HCT116 (cell line): ENCODE data around the gene CD93. TPM values are rescaled to one million over a fixed set of nuclear protein-coding genes. Genes with fewer than 3 reads are reported as not detected.
A peak's percentile ranks its signal among the peaks of the same experiment; 100 is the strongest.

ENCODE experiments used
- ATAC-seq: fragments of 200-7000 bp; cut with Tn5 transposase; 2 replicates; pipeline ENCODE4 v1.9.1; 2020; ENCODE audit warnings: mild to moderate bottlenecking, moderate library complexity
- BruUV-seq: library from RNA; stranded (reverse); fragments of 400-500 nt; replicated peaks from 2 replicates; lab custom pipeline; 2021; lab: Mats Ljungman, UMichigan
- CTCF ChIA-PET: fragments of 300-600 bp; sonication (Branson Sonifier 250); formaldehyde crosslinking; loops from one replicate; lab custom pipeline; 2021; ENCODE audit warnings: antibody characterized with exemption; lab: Charles Lee
- POLR2A ChIA-PET: fragments of 300-600, 350-600 bp; sonication (Branson Sonifier 250); formaldehyde crosslinking; loops from one replicate; lab custom pipeline; 2021; ENCODE audit warnings: antibody characterized with exemption; lab: Charles Lee
- RAD21 ChIA-PET, 2 experiments: fragments of 300-600 bp; sonication (Branson Sonifier 250); formaldehyde crosslinking; loops; one replicate each; lab custom pipeline; 2023; ENCODE audit warnings: low total read pairs in 2 of 2; ENCODE audit not compliant: uncharacterized antibody in 2 of 2, unreplicated experiment in 2 of 2, low non-redundant PET in 1 of 2; lab: Charles Lee
- DNase-seq: peaks from one replicate; pipeline ENCODE4 v3.0.0-alpha.2; 2010; ENCODE audit warnings: low read depth, low spot score
- H2AFZ ChIP-seq: fragments of 200-600 bp; shearing (Covaris generic), sonication (generic); 2 replicates; pipeline ENCODE4 v1.6.1; 2017; ENCODE audit warnings: low read depth, mixed run types, mixed read lengths, antibody characterized with exemption, low read length; ENCODE audit not compliant: poor library complexity, severe bottlenecking
- H3K27ac ChIP-seq: 2 replicates; pipeline ENCODE4 v1.5.1; 2012; ENCODE audit warnings: low read depth, low read length
- H3K27me3 ChIP-seq: fragments of 200-600 bp; sonication (generic); 2 replicates; pipeline ENCODE4 v1.6.1; 2016; ENCODE audit warnings: mixed run types, low read length, mixed read lengths; ENCODE audit not compliant: insufficient read depth
- H3K36me3 ChIP-seq, 2 experiments: fragments of 200-500 bp in 1 of 2; fragments of 200-600 bp in 1 of 2; sonication (Bioruptor generic) in 1 of 2; sonication (generic) in 1 of 2; 2 replicates each; pipeline versions ENCODE4 v1.5.1 to v1.6.1; 2014 to 2016; ENCODE audit warnings: low read length in 2 of 2, inconsistent platforms in 1 of 2, mixed read lengths in 1 of 2, mixed run types in 1 of 2; ENCODE audit not compliant: insufficient read depth in 2 of 2, control insufficient read depth in 1 of 2
- H3K4me1 ChIP-seq, 2 experiments: fragments of 200-600 bp in 1 of 2; sonication (generic) in 1 of 2; 2 replicates each; pipeline versions ENCODE4 v1.5.1 to v1.6.1; 2012 to 2017; ENCODE audit warnings: low read length in 2 of 2, inconsistent platforms in 1 of 2, mild to moderate bottlenecking in 1 of 2, mixed read lengths in 1 of 2, mixed run types in 1 of 2, moderate library complexity in 1 of 2; ENCODE audit not compliant: insufficient read depth in 2 of 2, control insufficient read depth in 1 of 2
- H3K4me2 ChIP-seq: fragments of 200-600 bp; sonication (generic); 2 replicates; pipeline ENCODE4 v1.6.1; 2017; ENCODE audit warnings: mixed run types, low read length, mixed read lengths
- H3K4me3 ChIP-seq, 2 experiments: fragments of 200-600 bp in 1 of 2; sonication (generic) in 1 of 2; replicated peaks in 1 of 2; 2 replicates each; pipeline ENCODE4 v1.5.1; 2011 to 2016; ENCODE audit warnings: low read length in 2 of 2, control low read depth in 1 of 2, low read depth in 1 of 2, mild to moderate bottlenecking in 1 of 2, mixed read lengths in 1 of 2, mixed run types in 1 of 2
- H3K79me2 ChIP-seq: fragments of 200-600 bp; sonication (generic); 2 replicates; pipeline ENCODE4 v1.6.1; 2017; ENCODE audit warnings: mild to moderate bottlenecking, mixed run types, low read length, moderate library complexity, mixed read lengths; ENCODE audit not compliant: insufficient read depth
- H3K9ac ChIP-seq: fragments of 200-600 bp; sonication (generic); 2 replicates; pipeline ENCODE4 v1.6.1; 2016; ENCODE audit warnings: low read length, mixed read lengths
- H3K9me2 ChIP-seq: fragments of 200-600 bp; sonication (generic), shearing (Covaris generic); 2 replicates; pipeline ENCODE4 v1.6.1; 2017; ENCODE audit warnings: mixed run types, mild to moderate bottlenecking, moderate library complexity; ENCODE audit not compliant: insufficient read depth
- H3K9me3 ChIP-seq, 2 experiments: fragments of 200-500 bp in 1 of 2; fragments of 200-600 bp in 1 of 2; sonication (Bioruptor generic) in 1 of 2; sonication (generic) in 1 of 2; 2 replicates each; pipeline ENCODE4 v1.6.1; 2014 to 2017; ENCODE audit warnings: low read length in 2 of 2, mixed read lengths in 2 of 2, inconsistent platforms in 1 of 2, low read depth in 1 of 2, mild to moderate bottlenecking in 1 of 2, mixed run types in 1 of 2, moderate library complexity in 1 of 2; ENCODE audit not compliant: control insufficient read depth in 1 of 2, insufficient read depth in 1 of 2
- H4K20me1 ChIP-seq: fragments of 200-600 bp; sonication (generic), shearing (Covaris generic); 2 replicates; pipeline ENCODE4 v1.6.1; 2017; ENCODE audit warnings: mixed run types, mild to moderate bottlenecking, moderate library complexity; ENCODE audit not compliant: insufficient read depth
- CEBPB ChIP-seq: IDR thresholded peaks from 2 replicates; pipeline ENCODE4 v1.6.1; 2012; ENCODE audit warnings: low read depth
- CTCF ChIP-seq, 3 experiments: fragments of 200-600 bp in 1 of 3; sonication (generic) in 1 of 3; IDR thresholded peaks in 2 of 3; conservative IDR thresholded peaks in 1 of 3; 2 replicates each; pipeline ENCODE4 v1.5.1; 2012 to 2017; ENCODE audit warnings: low read depth in 2 of 3, low read length in 2 of 3, antibody characterized with exemption in 1 of 3, borderline replicate concordance in 1 of 3, control low read depth in 1 of 3, mild to moderate bottlenecking in 1 of 3, mixed read lengths in 1 of 3, mixed run types in 1 of 3, moderate library complexity in 1 of 3; ENCODE audit not compliant: insufficient read depth in 1 of 3
- EGR1 ChIP-seq: IDR thresholded peaks from 2 replicates; pipeline ENCODE4 v1.6.1; 2012; ENCODE audit warnings: low read depth
- ELF1 ChIP-seq: IDR thresholded peaks from 2 replicates; pipeline ENCODE4 v1.6.1; 2012; ENCODE audit warnings: low read depth, borderline replicate concordance
- FOSL1 ChIP-seq: IDR thresholded peaks from 2 replicates; pipeline ENCODE4 v1.6.1; 2012; ENCODE audit warnings: low read depth
- JUND ChIP-seq: IDR thresholded peaks from 2 replicates; pipeline ENCODE4 v1.6.1; 2012
- MAX ChIP-seq: IDR thresholded peaks from 2 replicates; pipeline ENCODE4 v1.6.1; 2012
- POLR2A ChIP-seq: IDR thresholded peaks from 2 replicates; pipeline ENCODE4 v1.7.0; 2011; ENCODE audit warnings: borderline replicate concordance; ENCODE audit not compliant: insufficient read depth, insufficient read length; ENCODE audit errors: extremely low read depth
- REST ChIP-seq: IDR thresholded peaks from 2 replicates; pipeline ENCODE4 v1.6.1; 2012; ENCODE audit warnings: low read depth
- SIN3A ChIP-seq: IDR thresholded peaks from 2 replicates; pipeline ENCODE4 v1.6.1; 2012; ENCODE audit warnings: low read depth
- SP1 ChIP-seq: IDR thresholded peaks from 2 replicates; pipeline ENCODE4 v1.6.1; 2012; ENCODE audit warnings: low read depth
- SRF ChIP-seq: IDR thresholded peaks from 2 replicates; pipeline ENCODE4 v1.6.1; 2012; ENCODE audit warnings: low read depth
- YY1 ChIP-seq: IDR thresholded peaks from 2 replicates; pipeline ENCODE4 v1.6.1; 2011; ENCODE audit warnings: low read length, low read depth, moderate library complexity, mild to moderate bottlenecking; ENCODE audit not compliant: insufficient replicate concordance; ENCODE audit errors: extremely low read depth
- ZNF274 ChIP-seq: fragments of 200-500 bp; sonication (Bioruptor generic); IDR thresholded peaks from 2 replicates; pipeline ENCODE4 v1.6.1; 2014; ENCODE audit warnings: mild to moderate bottlenecking, low read depth, low read length, inconsistent platforms
- intact Hi-C: fragments of 100-400 bp; cut with micrococcal nuclease; formaldehyde crosslinking; loops from 2 replicates; pipeline ENCODE4 v1.10.0; 2022
- total RNA-seq: library from RNA; stranded (reverse); gene quantifications from one replicate; pipeline ENCODE4 v1.2.1, GENCODE V29; 2021; ENCODE audit not compliant: unreplicated experiment

CD93 gene
- total RNA-seq, 1 experiment from 2014 or later, result 0.07 TPM

- ChIA-PET RAD21 (no interaction called here), CTCF (interaction anchor here (1.0 kb wide), 1 partner anchor 143 kb away, joined by 3 read pairs; no protein-coding TSS in a partner anchor), POLR2A (no interaction called here)
- peaks cover 27% of the 10 kb centered on the region for H3K27me3 ChIP-seq
- BruUV-seq, result no TSS peak
- no peak overlapping the region for H3K4me2 ChIP-seq
- TF ChIP-seq EGR1 (no peak), REST (no peak), FOSL1 (no peak), POLR2A (no peak)
- no peaks in the 10 kb centered on the region for H3K9me3 ChIP-seq
- intact Hi-C loops, result no loop called here
- H3K27ac ChIP-seq, result no peak overlapping the region
- H3K9ac ChIP-seq, result no peak overlapping the region
- H4K20me1 ChIP-seq, result no peaks in the 10 kb centered on the region
- H3K9me2 ChIP-seq, result no peaks in the 10 kb centered on the region
- no peaks in the 10 kb centered on the region for H3K79me2 ChIP-seq
- H3K36me3 ChIP-seq, result no peaks in the 10 kb centered on the region
- H3K4me3 ChIP-seq, result no peak overlapping the region
- H2AFZ ChIP-seq, result no peak overlapping the region
- peaks cover 0 to 10% of the 10 kb centered on the region in 2 experiments; a peak in 3 of 4 replicates for H3K4me1 ChIP-seq
- no peak for DNase-seq
- no peak for ATAC-seq
These were observed 6.2 kb upstream of the CD93 start for GRCh38 chr20:23092384-23092756.

- Histone ChIP-seq H3K4me2 (no peak overlapping the region), H3K4me3 (no peak overlapping the region), H3K36me3 (no peaks in the 10 kb centered on the region), H3K9ac (no peak overlapping the region), H3K9me3 (no peaks in the 10 kb centered on the region), H3K4me1 (peaks cover 0 to 10% of the 10 kb centered on the region in 2 experiments; a peak in 3 of 4 replicates), H3K27ac (no peak overlapping the region), H3K79me2 (no peaks in the 10 kb centered on the region), H2AFZ (no peak overlapping the region), H3K9me2 (no peaks in the 10 kb centered on the region), H4K20me1 (no peaks in the 10 kb centered on the region), H3K27me3 (peaks cover 27% of the 10 kb centered on the region)
- ChIA-PET CTCF (interaction anchor here (1.0 kb wide), 1 partner anchor 143 kb away, joined by 3 read pairs; no protein-coding TSS in a partner anchor), POLR2A (no interaction called here), RAD21 (no interaction called here)
- no peak for DNase-seq
- intact Hi-C loops, result no loop called here
- BruUV-seq, result no TSS peak
- ATAC-seq, result 0 out of 2 replicates have a peak, but pooled peaks have one; percentile 22
- TF ChIP-seq MAX, result no peak
- TF ChIP-seq JUND, result no peak
- no peak for TF ChIP-seq ZNF274
- TF ChIP-seq SIN3A, result no peak
- TF ChIP-seq SP1, result no peak
- no peak for TF ChIP-seq EGR1
- no peak for TF ChIP-seq CTCF (IDR thresholded peaks at IDR 0.05 in 2 of 3, conservative IDR thresholded peaks at IDR 0.05 in 1 of 3; ENCODE audit: borderline replicate concordance in 1 of 3, insufficient read depth in 1 of 3, low read depth in 2 of 3, low read length in 2 of 3)
- TF ChIP-seq CEBPB, result no peak
- TF ChIP-seq ELF1, result no peak
- no peak for TF ChIP-seq SRF
- TF ChIP-seq FOSL1, result no peak
- TF ChIP-seq YY1, result no peak
These were observed 5.7 kb upstream of the CD93 start for GRCh38 chr20:23091721-23092383.
